ENCODE results near the gene USH1C.

Gene USH1C

DNA sequence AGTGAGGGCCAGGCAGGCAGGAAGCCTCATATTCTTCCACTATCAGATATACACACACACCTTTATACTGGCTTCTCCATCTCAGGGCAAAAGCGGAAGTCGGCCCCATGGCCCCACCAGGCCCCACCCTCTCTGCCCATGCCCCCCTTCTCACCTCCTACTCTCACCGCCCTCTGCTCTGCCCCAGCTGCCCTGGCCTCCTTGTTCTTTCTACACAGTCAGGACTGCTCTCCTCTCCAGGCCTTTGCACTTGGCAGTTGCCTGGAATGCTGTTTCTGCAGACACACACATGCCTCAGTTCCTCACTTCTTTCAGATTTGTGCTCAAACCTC, 28.1 kb upstream of the USH1C start:
- in situ Hi-C loops (cut with MboI; ENCODE audit: low pct_unique_long_range_greater_than_20kb, low sequenced_read_pairs), result no loop called here
- peak; percentile 35 for DNase-seq

DNA sequence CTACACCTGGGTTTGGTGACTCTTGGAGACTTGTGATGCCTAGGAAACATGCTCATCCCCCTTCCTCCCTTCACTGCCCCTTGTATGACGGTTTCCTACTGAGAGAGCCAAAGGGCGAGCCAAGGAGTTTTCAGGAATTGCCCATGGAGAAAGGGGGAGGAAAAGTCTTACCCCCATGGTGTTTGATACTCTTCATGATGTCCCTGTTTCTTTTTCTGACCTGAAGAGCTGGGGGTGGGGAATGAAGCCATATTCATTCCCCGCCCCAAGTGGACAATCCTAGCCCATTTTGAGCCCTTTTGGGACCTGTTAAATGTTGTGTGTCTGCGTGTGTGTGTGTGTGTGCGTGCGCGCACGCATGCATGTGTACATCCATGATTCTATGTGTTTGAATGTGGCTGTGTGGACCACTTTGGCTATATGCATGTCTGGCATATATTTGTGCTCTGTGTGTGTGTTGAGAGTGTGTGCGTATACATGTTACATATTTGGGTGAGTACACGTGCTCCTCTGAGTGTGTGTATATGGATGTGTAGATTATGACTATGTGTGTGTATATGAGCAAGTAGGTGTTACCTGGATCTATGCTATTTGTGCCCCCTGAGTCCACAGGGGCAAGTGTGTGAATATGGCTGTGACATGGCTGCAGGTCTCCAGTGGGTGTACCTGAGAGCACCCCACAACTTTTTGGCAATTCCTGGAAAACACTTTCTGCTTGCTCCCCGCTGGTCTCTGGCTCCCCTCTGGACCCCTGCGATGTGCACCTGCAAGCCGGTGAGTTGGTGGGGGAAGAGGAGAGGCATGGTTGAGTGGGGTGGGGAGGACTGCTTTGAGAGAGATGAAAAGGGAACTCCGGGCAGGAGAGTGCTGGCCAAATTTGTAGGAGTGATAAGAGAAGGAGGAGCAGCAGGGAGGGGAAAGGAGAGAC, 27.5 kb upstream of the USH1C start:
- in situ Hi-C loops (cut with MboI; ENCODE audit: low pct_unique_long_range_greater_than_20kb, low sequenced_read_pairs), result no loop called here
- DNase-seq, result no peak

DNA sequence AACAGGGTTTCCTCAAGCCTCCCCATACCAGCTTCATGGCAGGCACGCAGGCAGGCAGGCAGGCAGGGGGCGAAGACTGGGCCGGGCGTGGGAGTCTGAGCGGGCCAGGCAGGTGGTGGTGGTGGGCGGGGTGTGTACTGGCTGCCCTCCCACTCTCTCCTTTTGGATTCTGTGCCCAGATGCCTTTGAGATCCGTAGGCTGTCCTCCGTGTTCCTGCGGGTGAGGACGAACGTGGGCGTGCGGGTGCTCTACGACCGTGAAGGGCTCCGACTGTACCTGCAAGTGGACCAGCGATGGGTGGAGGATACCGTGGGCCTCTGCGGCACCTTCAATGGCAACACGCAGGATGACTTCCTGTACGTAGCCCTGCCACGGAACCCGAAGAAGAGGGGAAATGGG, 25.8 kb upstream of the USH1C start:
- in situ Hi-C loops (cut with MboI; ENCODE audit: low pct_unique_long_range_greater_than_20kb, low sequenced_read_pairs), result no loop called here

DNA sequence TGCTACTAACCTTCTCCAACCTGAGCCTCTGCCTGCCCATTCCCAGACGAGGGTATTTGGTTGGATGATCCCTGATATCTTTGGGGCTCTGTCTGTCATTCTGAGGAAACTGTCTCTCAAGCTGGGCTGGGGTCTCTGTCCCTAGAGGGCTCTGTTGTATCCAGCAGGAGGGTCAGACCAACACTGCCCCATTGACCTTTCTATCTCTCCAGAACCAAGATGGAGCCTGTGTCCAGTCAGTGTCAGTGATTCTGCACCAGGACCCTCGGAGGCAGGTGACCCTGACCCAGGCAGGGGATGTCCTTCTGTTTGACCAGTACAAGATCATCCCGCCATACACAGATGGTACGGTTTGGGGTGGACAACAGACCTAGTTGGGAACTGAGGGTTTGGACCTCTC, 24.7 kb upstream of the USH1C start:
- no peak for DNase-seq
- in situ Hi-C loops (cut with MboI; ENCODE audit: low pct_unique_long_range_greater_than_20kb, low sequenced_read_pairs), result no loop called here

More for the DNA sequence above, 25.8 kb upstream of the USH1C start:
- DNase-seq, result no peak

DNA sequence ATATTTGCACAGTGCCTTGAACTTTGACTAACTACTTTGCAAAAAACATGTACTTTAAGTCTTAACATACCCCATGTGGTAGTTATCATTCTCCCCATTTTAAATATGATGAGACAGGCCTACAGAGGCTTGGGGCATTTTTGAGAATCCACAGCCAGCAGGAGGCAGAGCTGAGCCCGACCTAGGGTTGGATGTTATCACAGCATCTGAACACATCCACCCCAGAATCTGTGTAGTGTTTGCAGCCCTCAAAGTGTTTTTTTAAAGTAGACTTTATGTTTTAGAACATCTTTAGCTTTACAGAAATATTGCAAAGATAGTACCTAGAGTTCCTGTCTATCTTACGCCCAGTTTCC, 20.4 kb upstream of the USH1C start:
- in situ Hi-C loops (cut with MboI; ENCODE audit: low pct_unique_long_range_greater_than_20kb, low sequenced_read_pairs), result no loop called here
- no peak for DNase-seq

DNA sequence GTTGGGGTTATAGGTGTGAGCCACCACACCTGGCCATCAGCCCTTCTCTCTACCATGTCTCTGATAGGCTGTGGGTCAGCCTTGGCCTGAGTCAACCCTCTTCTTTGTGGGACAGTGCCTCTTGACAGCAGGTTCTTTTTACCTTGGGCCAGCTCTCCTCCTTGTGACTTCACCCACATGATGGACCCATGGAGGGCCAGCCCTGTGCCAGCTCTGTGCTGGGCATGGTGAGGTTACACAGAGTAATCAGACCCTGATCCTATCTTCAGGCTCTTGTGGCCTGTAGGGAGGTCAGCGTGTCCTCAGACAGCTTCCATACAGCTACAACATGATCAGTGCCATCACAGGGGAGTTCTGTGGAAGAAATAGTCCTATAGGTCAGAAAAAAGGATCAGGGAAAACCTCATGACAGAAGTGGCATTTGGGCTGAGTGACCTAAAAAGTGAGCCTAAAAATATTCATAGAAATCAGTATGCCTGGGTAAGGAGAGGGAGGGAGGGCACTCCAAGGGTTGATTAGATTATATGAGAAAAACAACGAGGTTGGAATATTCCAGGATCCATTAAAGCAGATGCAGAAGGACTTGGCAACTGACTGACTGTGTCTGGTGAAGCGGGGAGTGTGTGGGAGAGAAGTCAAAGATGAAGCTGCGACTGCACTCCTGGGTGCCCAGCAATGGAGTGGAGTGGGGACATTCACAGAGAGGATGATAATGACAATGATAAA, 19.9 kb upstream of the USH1C start:
- no peak for DNase-seq
- in situ Hi-C loops (cut with MboI; ENCODE audit: low pct_unique_long_range_greater_than_20kb, low sequenced_read_pairs), result no loop called here

DNA sequence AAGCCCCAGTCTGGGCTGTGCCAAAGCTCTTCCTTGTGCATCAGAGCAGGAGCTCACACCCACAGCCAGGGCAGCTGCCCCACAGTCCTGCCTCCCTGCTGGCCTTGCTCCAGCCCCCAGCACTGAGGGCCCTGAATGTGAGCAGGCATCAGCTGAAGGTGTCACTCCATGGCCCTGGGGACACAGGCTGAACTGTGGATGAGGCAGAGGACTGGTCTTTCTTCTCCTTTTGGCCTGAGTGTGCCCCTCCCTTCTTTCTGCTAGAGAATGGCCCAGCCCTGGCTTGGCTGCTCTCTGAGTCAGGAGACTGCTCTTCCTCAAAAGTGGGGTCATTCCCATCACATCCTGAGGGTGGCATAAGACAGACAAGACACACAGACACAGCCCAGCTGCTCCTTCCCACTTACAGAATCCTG, 19.0 kb upstream of the USH1C start:
- in situ Hi-C loops (cut with MboI; ENCODE audit: low pct_unique_long_range_greater_than_20kb, low sequenced_read_pairs), result no loop called here
- DNase-seq, result peak; percentile 19

DNA sequence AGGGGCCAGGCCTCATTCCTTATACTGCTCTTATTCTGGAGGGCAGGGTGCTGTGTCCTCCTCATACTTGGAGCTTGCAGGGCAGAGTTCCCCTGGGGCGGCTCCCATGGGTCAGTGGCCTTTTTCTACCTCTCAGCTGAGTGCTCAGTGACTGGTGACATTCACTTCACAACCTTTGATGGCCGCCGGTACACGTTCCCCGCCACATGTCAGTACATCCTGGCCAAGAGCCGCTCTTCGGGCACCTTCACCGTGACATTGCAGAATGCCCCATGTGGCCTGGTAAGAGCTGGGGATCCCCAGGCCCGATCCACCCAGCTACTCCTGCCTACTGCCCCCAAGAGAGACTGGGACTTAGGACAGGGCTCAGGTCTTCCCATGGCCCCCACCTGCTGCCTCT, 17.3 kb upstream of the USH1C start:
- DNase-seq, result no peak
- in situ Hi-C loops (cut with MboI; ENCODE audit: low pct_unique_long_range_greater_than_20kb, low sequenced_read_pairs), result no loop called here

DNA sequence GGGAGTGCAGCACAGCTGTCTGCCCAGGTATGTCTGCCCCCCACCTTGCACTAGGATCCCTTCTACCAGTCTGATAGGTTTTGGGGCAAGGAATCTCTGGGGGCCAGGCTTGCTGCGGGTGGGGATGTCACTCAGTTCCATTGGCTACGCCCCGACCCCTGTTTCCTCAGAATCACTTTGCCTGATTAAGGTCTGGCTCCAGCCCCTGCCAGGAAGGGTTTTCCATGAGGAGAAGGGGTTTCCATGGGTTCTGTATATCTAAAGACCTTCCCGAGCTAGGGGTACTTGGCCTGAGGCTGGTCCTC, 16.8 kb upstream of the USH1C start:
- DNase-seq, result no peak
- in situ Hi-C loops (cut with MboI; ENCODE audit: low pct_unique_long_range_greater_than_20kb, low sequenced_read_pairs), result no loop called here

DNA sequence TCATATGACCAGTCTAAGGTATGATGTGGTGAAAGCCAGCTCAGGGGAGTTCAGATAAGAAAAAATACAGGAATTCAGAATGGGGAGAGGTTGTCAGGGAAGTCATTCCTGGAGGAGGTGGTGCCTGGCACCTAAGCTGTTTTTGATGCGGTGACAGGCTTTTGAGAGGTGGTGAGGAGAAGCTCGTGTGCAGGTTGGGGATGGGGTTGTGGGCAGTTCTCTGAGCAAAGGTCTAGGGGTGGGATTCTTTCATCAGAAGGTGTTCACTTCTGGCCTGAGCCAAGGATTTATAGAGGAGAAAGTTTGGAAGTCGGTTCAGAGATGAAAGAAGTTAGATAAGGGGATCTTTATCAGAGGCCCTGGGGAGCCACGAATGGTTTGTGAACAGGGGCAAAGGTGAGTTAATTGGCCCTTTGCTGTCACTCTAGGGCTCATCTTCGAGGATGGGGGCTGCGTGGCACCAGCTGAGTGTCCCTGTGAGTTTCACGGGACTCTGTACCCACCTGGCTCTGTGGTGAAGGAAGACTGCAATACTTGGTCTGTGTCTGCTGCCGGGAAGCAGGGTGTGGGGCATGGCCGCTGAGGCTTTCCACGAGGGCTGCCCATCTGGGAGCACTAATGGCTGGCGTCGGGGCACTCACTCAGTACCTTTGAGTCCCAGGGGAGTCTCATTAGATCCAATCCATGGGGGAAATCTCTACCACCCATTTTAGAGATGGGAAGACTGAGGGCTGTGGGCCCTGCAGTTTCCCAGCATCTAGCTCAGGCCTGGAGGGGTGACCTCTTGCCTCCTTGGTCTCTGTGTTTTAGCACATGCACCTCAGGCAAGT, 16.3 kb upstream of the USH1C start:
- in situ Hi-C loops (cut with MboI; ENCODE audit: low pct_unique_long_range_greater_than_20kb, low sequenced_read_pairs), result no loop called here
- DNase-seq, result no peak

DNA sequence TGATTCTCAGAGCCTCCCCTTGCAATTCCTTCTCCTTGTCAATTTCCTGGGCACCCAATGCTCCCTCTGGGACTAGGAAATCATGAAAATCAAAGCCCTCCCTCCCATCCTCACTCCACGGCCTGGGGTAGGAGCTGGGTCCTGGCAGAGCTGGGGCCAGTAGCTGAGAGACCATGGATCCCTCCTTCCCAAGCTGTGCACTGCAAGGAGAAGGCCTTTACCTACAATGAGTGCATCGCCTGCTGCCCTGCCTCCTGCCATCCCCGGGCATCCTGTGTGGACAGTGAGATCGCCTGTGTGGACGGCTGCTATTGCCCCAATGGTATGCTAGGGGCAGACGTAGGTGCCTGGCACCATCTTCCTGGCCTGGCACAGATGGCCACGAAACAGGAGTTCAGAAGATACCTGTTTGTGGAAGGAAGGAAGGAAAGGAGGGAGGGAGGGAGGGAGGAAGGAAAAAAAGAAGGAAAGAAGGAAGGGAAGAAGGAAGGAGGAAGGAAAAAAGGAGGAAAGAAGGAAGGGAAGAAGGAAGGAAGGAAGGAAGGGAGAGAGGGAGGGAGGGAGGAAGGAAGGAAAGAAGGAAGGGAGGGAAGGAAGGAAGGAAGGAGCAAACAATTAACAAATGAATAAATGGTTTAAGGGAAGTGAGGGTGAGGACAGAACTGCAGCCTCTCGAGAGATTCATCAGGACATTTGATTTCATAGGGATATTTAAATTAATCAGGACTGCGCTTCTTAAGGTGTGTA, 15.3 kb upstream of the USH1C start:
- DNase-seq, result no peak
- in situ Hi-C loops (cut with MboI; ENCODE audit: low pct_unique_long_range_greater_than_20kb, low sequenced_read_pairs), result no loop called here

DNA sequence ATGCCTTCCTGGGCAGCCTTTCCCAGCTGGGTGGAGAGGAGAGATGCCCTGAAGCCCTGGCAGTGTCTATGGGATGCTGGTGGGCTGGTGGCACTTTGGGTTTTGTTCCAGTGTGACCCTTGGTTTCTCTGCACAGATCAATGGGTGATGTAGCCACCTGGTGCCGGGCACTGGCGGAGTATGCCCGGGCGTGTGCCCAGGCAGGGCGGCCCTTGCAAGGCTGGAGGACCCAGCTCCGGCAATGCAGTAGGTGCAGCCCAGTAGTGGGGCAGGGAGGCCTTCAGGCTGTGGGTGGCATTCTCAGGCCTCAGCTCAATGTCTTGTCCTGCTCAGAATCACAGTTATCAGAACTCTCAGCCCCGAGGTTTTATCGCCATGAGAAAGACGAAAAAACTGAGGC, 14.7 kb upstream of the USH1C start:
- in situ Hi-C loops (cut with MboI; ENCODE audit: low pct_unique_long_range_greater_than_20kb, low sequenced_read_pairs), result no loop called here
- DNase-seq, result no peak

DNA sequence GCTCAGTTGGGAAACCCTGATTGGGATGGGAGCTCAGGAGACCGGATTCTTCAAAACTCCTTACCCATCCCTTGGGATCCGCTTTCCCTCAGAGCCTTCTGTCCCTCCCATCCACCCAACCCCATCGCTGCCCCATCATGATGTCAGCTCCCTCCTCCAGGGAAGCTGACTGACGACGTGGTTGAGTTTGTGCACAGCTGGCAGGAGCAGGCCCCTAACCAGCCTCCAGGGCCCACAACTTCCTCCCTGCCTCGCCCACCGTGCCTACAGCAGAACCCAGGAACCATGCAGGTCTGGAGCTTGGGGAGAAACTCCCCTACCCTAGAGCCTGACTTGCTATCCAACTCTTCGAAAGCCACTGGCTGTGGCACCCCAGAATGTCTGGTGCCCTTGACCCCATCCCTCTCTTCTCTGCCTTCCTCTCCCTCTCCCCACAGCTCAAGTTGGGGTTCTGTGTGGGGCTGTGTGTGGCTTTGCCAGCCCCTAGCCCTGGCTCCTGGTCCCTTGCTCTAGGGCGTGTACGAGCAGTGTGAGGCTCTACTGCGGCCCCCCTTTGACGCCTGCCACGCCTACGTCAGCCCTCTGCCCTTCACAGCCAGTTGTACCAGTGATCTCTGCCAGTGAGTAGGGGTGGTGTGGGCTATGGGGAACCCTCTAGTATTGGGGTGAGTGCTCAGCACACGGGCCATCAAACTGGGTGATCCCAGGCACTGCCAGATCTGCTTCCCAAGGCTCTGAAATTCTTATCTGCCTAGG, 14.0 kb upstream of the USH1C start:
- DNase-seq, result no peak
- in situ Hi-C loops (cut with MboI; ENCODE audit: low pct_unique_long_range_greater_than_20kb, low sequenced_read_pairs), result no loop called here

DNA sequence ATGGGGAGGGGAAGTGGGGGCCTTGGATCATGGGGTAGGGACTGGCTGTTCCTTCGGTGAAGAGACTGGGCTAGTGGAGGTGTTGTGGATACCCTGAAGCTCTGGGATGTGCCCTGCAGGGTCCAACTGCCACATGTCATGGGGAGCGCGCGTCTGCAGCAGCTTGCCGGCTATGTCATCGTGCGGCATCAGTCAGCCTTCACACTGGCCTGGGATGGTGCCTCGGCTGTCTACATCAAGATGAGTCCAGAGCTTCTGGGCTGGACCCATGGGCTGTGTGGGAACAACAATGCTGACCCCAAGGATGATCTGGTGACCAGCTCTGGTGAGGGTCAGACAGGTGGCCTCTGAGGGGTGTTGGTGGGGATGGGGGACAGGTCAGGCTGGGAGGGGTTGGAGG, 12.8 kb upstream of the USH1C start:
- DNase-seq, result no peak
- in situ Hi-C loops (cut with MboI; ENCODE audit: low pct_unique_long_range_greater_than_20kb, low sequenced_read_pairs), result no loop called here

DNA sequence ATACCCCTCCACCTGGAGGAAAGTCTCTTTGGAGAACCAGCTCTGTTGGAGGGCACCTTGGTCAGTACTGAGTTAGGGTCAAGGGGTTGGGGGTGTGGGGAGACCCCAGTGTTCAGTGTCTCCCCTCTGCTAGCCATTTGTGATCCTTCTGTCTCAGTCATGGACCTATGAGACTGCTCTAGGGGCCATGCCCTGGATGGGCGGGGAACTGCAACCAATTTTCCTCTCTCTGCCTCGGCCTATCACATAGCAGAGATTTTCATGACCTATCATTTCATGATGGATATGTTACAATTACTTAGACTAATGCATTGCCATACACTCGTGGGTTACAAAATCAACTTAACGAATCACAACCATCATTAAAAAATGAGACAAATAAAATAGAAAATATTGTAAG, 10.3 kb upstream of the USH1C start:
- in situ Hi-C loops (cut with MboI; ENCODE audit: low pct_unique_long_range_greater_than_20kb, low sequenced_read_pairs), result no loop called here
- no peak for DNase-seq

DNA sequence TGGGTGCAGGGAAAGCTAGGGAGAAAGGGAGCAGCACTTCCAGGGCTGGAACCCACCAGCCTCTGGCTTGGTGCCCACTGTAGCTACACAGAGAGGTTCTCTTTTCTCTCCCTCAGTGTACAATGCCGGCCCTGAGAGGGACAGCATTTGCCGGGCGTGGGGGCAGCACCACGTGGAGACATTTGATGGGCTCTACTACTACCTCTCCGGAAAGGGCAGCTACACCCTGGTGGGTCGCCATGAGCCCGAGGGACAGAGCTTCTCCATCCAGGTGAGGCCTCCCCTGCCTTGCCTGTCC, 9.0 kb upstream of the USH1C start:
- no peak for DNase-seq
- in situ Hi-C loops (cut with MboI; ENCODE audit: low pct_unique_long_range_greater_than_20kb, low sequenced_read_pairs), result no loop called here

DNA sequence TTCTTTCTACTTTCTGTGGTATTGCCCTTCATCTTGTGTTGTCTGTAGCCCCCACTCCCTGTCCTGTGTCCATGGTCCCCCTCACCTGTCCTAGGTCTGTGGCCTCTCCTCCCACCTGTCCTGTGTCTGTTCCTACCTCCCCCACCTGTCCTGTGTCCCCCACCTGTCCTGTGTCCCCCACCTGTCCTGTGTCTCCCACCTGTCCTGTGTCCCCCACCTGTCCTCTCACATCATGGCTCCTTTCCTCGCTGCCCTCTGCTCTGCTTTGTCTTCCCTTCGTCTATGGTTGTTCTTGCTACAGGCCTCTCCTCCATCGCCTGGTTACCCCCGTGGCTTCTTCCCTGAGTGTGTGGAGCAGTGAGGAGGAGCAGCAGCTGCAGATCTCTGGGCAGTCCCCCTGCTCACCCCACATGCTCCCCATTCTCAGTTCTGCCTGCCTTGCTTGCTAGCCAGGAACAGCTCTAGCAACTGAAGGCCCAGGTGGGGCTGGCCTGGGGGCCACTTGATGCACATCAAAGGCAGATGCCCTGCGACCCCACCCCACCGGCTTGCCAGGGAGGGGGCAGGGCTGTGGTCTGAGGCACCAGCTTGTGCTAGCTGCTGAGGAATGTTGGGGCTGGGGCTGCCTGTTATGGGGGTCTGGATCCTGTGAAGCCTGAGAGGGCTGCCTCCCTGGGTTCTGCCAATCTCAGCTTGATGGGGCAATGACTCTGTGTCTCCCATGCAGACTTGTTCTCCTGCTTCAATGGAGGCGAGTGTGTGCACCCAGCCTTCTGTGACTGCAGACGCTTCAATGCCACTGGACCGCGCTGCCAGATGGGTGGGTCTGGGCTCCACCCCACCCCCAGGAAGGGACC, 8.4 kb upstream of the USH1C start:
- in situ Hi-C loops (cut with MboI; ENCODE audit: low pct_unique_long_range_greater_than_20kb, low sequenced_read_pairs), result no loop called here

DNA sequence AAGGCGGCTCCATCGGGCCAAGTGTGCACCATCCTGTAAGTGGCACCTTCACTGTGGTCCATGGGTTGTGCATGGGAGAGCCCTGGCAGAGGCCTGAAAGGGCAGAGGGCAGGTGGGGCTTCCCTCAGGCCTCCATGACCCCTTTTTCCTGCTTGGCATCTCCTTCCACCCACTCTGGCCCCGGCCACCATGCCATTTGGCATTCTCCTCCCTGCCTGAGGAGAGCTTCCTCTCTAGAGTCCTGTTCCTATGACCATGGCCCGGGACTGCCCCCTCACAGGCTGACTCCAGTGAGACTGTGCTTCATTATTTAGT, 7.8 kb upstream of the USH1C start:
- in situ Hi-C loops (cut with MboI; ENCODE audit: low pct_unique_long_range_greater_than_20kb, low sequenced_read_pairs), result no loop called here
- no peak for DNase-seq

More for the DNA sequence above, 8.4 kb upstream of the USH1C start:
- DNase-seq, result no peak
